Endothelial cell of umbilical vein (primary cell): ENCODE results near the gene UBL7. TPM values are rescaled to one million over a fixed set of nuclear protein-coding genes. Genes with fewer than 3 reads are reported as not detected.

Experiments used
- BruUV-seq: library from RNA; stranded (reverse); fragments of 400-500 nt; replicated peaks from 2 replicates; lab custom pipeline; 2021; lab: Mats Ljungman, UMichigan
- CTCF ChIA-PET: fragments of 300-600, 350-600 bp; sonication (Branson Sonifier 250); formaldehyde crosslinking; loops from one replicate; lab custom pipeline; 2021; ENCODE audit warnings: antibody characterized with exemption, inconsistent platforms; lab: Charles Lee
- POLR2A ChIA-PET: fragments of 300-600, 350-600 bp; sonication (Branson Sonifier 250); formaldehyde crosslinking; loops from one replicate; lab custom pipeline; 2021; ENCODE audit warnings: antibody characterized with exemption, inconsistent platforms; lab: Charles Lee
- DNase-seq: peaks from one replicate; pipeline ENCODE4 v3.0.0-alpha.2; 2011; ENCODE audit warnings: low read depth, low spot score
- FAIRE-seq: peaks from 2 replicates; lab custom pipeline; 2011; peaks lifted over from hg19 to GRCh38; lab: Jason Lieb, UNC
- H2AFZ ChIP-seq: 2 replicates; pipeline ENCODE4 v1.6.0; 2012; ENCODE audit warnings: low read depth, low read length, control low read depth, inconsistent platforms
- H3K27ac ChIP-seq: 2 replicates; pipeline ENCODE4 v1.5.1; 2011; ENCODE audit warnings: low read depth, mild to moderate bottlenecking, control low read depth, low read length, moderate library complexity; ENCODE audit not compliant: insufficient read depth
- H3K27me3 ChIP-seq, 2 experiments: 2 replicates each; pipeline versions ENCODE4 v1.6.0 to v1.6.1; 2011; ENCODE audit warnings: low read length in 2 of 2, mixed read lengths in 1 of 2; ENCODE audit not compliant: control insufficient read depth in 2 of 2, insufficient read depth in 2 of 2
- H3K36me3 ChIP-seq, 2 experiments: 2 replicates in 1 of 2; 3 replicates in 1 of 2; pipeline ENCODE4 v1.5.1; 2011; ENCODE audit warnings: low read length in 2 of 2, mild to moderate bottlenecking in 1 of 2, moderate library complexity in 1 of 2; ENCODE audit not compliant: control insufficient read depth in 2 of 2, insufficient read depth in 2 of 2; ENCODE audit errors: extremely low read depth in 1 of 2
- H3K4me1 ChIP-seq: 3 replicates; pipeline ENCODE4 v1.5.1; 2011; ENCODE audit warnings: mild to moderate bottlenecking, low read length; ENCODE audit not compliant: control insufficient read depth, insufficient read depth; ENCODE audit errors: extremely low read depth
- H3K4me2 ChIP-seq: 2 replicates; pipeline ENCODE4 v1.6.1; 2011; ENCODE audit warnings: low read length, control low read depth, mixed read lengths; ENCODE audit not compliant: insufficient read depth
- H3K4me3 ChIP-seq, 3 experiments: fragments of 200-600 bp in 1 of 3; sonication (generic), shearing (Covaris generic) in 1 of 3; replicated peaks in 1 of 3; 2 replicates each; pipeline ENCODE4 v1.5.1; 2011 to 2016; ENCODE audit warnings: control low read depth in 3 of 3, low read length in 3 of 3, mild to moderate bottlenecking in 2 of 3, inconsistent platforms in 1 of 3, low read depth in 1 of 3, moderate library complexity in 1 of 3; ENCODE audit not compliant: insufficient read depth in 1 of 3
- H3K79me2 ChIP-seq: 2 replicates; pipeline ENCODE4 v1.6.0; 2012; ENCODE audit warnings: low read length, inconsistent platforms; ENCODE audit not compliant: control insufficient read depth, insufficient read depth
- H3K9ac ChIP-seq: replicated peaks from 2 replicates; pipeline ENCODE3; 2011; ENCODE audit warnings: low read length, control low read depth; ENCODE audit not compliant: insufficient read depth; ENCODE audit errors: extremely low read depth
- H3K9me1 ChIP-seq: replicated peaks from 3 replicates; pipeline ENCODE4 v1.6.0; 2011; ENCODE audit warnings: mild to moderate bottlenecking, low read length; ENCODE audit not compliant: control insufficient read depth, insufficient read depth; ENCODE audit errors: extremely low read depth
- H3K9me3 ChIP-seq: replicated peaks from 2 replicates; pipeline ENCODE4 v1.5.1; 2012; ENCODE audit warnings: low read length, inconsistent platforms; ENCODE audit not compliant: control insufficient read depth, insufficient read depth
- H4K20me1 ChIP-seq: replicated peaks from 2 replicates; pipeline ENCODE3; 2011; ENCODE audit warnings: mild to moderate bottlenecking, low read length; ENCODE audit not compliant: control insufficient read depth, insufficient read depth; ENCODE audit errors: extremely low read depth
- EZH2 ChIP-seq: IDR thresholded peaks from 2 replicates; pipeline ENCODE4 v1.6.1; 2012; ENCODE audit warnings: borderline replicate concordance, low read depth, mild to moderate bottlenecking, moderate library complexity, low read length, inconsistent platforms; ENCODE audit not compliant: severe bottlenecking
- FOS ChIP-seq: IDR thresholded peaks from 2 replicates; pipeline ENCODE4 v1.6.1; 2011; ENCODE audit warnings: mild to moderate bottlenecking, low read length, moderate library complexity, borderline replicate concordance; ENCODE audit not compliant: insufficient read depth
- JUN ChIP-seq: IDR thresholded peaks from 2 replicates; pipeline ENCODE4 v1.6.1; 2011; ENCODE audit warnings: borderline replicate concordance, low read depth; ENCODE audit not compliant: insufficient read length, insufficient read depth
- MYC ChIP-seq: IDR thresholded peaks from one replicate; pipeline ENCODE4 v1.6.1; 2011; ENCODE audit warnings: mild to moderate bottlenecking, low read depth, low read length
- POLR2AphosphoS5 ChIP-seq: IDR thresholded peaks from 2 replicates; pipeline ENCODE4 v1.6.1; 2012; ENCODE audit warnings: low read depth, mild to moderate bottlenecking, control low read depth, low read length, moderate library complexity; ENCODE audit not compliant: insufficient read depth
- dilution Hi-C: fragments of 300-500 bp; cut with MboI; formaldehyde crosslinking; loops from one replicate; pipeline ENCODE4 v1.15.0; 2019; ENCODE audit warnings: low sequenced_read_pairs; ENCODE audit not compliant: extremely low pct_ligation_motif_present
- intact Hi-C: fragments of 100-400 bp; cut with micrococcal nuclease; formaldehyde crosslinking; loops from one replicate; pipeline ENCODE4 v1.10.0; 2022
- polyA plus RNA-seq, 4 experiments: library from polyadenylated mRNA; depleted of rRNA in 3 of 4; stranded (reverse) in 3 of 4; unstranded in 1 of 4; fragments of >200 nt; gene quantifications; 2 replicates each; pipeline versions ENCODE4 v1.2.1 to v1.2.3, GENCODE V29; 2011 to 2012; ENCODE audit warnings: missing spikeins in 1 of 4
- total RNA-seq: library from RNA; stranded (reverse); gene quantifications from 2 replicates; pipeline ENCODE4 v1.2.3, GENCODE V29; 2021
- TF ChIP-seq, protein P1 (sequence below), 2 donors: IDR thresholded peaks; 1 replicate in 1 of 2; 2 replicates in 1 of 2; pipeline ENCODE4 v1.5.1; 2011; ENCODE audit warnings: low read length in 2 of 2, mild to moderate bottlenecking in 2 of 2, moderate library complexity in 2 of 2, control low read depth in 1 of 2, inconsistent platforms in 1 of 2, low read depth in 1 of 2; ENCODE audit not compliant: insufficient read depth in 1 of 2; ENCODE audit errors: extremely low read depth in 1 of 2

UBL7 gene
- total and polyA plus RNA-seq, 2 donors (not counting 3 experiments of a cell fraction or from before 2014, with no cell fraction given), result 32.8 to 90.4 TPM

DNA sequence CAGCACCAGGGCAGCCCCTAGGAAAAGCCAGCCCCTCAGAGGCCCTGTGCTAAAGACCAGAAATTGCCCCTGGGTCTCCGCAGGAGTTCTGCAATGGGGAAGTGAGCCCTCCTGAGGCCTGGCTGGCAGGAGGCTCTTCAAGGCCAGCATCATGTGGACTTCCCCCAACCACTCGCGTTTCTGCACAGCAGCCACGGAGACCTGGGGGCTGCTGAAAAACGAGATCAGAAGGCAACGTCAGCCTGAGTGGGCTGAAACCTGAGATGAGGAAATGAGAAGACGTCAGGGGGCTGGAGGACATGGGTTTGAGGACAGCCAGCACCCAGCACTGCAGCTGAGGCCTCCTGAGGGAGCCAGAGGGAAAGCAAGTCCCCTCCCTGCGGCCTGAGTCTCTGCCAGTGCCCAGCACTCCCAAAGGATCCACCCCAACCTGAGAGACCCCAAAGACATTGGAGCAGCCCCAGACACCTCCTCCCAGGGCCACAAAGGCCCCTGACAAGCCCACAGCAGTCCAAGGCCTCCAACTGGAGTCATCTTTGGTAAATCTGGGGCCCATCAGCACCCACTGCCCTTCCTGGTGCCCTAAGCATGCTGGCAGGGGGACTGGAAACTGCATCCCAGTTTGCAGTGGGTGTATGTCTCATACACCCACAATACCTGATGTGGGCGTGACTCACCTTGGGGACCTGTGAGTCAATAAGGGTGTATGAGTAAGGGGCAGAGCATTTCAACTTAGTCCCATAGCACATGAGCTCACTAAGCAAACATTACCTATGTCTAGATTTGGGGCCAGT is 64.3 kb downstream of the UBL7 start:
- FAIRE-seq, result no peak
- no TSS peak for BruUV-seq
- Histone ChIP-seq H3K4me3 (no peak overlapping the region), H3K9me3 (no peaks in the 10 kb centered on the region), H4K20me1 (no peaks in the 10 kb centered on the region), H3K9ac (no peak overlapping the region), H3K9me1 (no peaks in the 10 kb centered on the region), H3K36me3 (no peaks in the 10 kb centered on the region), H3K27ac (no peak overlapping the region), H2AFZ (no peak overlapping the region), H3K27me3 (peaks cover 0 to under 1% of the 10 kb centered on the region in 2 experiments), H3K4me2 (no peak overlapping the region), H3K4me1 (peaks cover 3% of the 10 kb centered on the region), H3K79me2 (no peaks in the 10 kb centered on the region)
- no peak for DNase-seq
- POLR2A ChIA-PET, result no interaction called here
- CTCF ChIA-PET, result interaction anchor here (1.3 kb wide), 1 partner anchor 12 kb away, joined by 3 read pairs; no protein-coding TSS in a partner anchor
- TF ChIP-seq JUN, result no peak
- TF ChIP-seq MYC, result no peak
- TF ChIP-seq FOS, result peak; percentile 22
- no peak for TF ChIP-seq EZH2
- TF ChIP-seq POLR2AphosphoS5, result no peak
- TF ChIP-seq, protein P1, sequence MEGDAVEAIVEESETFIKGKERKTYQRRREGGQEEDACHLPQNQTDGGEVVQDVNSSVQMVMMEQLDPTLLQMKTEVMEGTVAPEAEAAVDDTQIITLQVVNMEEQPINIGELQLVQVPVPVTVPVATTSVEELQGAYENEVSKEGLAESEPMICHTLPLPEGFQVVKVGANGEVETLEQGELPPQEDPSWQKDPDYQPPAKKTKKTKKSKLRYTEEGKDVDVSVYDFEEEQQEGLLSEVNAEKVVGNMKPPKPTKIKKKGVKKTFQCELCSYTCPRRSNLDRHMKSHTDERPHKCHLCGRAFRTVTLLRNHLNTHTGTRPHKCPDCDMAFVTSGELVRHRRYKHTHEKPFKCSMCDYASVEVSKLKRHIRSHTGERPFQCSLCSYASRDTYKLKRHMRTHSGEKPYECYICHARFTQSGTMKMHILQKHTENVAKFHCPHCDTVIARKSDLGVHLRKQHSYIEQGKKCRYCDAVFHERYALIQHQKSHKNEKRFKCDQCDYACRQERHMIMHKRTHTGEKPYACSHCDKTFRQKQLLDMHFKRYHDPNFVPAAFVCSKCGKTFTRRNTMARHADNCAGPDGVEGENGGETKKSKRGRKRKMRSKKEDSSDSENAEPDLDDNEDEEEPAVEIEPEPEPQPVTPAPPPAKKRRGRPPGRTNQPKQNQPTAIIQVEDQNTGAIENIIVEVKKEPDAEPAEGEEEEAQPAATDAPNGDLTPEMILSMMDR (IDR thresholded peaks at IDR 0.05; ENCODE audit: extremely low read depth in 1 of 2, insufficient read depth in 1 of 2, low read depth in 1 of 2, low read length in 2 of 2), result no peak
- dilution Hi-C loops (no loop called here), intact Hi-C loops (no loop called here)
